ENCODE results near the gene RNF2. TPM values are rescaled to one million over a fixed set of nuclear protein-coding genes. Genes with fewer than 3 reads are reported as not detected.

Gene RNF2
- polyA plus RNA-seq, 1 experiment, result 49.4 TPM

GRCh38 chr1:185112356-185112755 lies 67.0 kb downstream of the RNF2 start:
- CTCF ChIA-PET, result no interaction called here
- DNase-seq (ENCODE audit: low read depth, low spot score), result no peak
- Histone ChIP-seq H3K27ac (ENCODE audit: low read depth, low read length) (no peak overlapping the region), H3K9me3 (ENCODE audit: control insufficient read depth, insufficient read depth, low read length) (peaks cover 5% of the 10 kb centered on the region), H3K4me3 (ENCODE audit: low read depth, low read length) (no peak overlapping the region), H3K27me3 (ENCODE audit: control insufficient read depth, insufficient read depth, low read length) (no peaks in the 10 kb centered on the region)
- POLR2A ChIA-PET, result no interaction called here
- no peak for TF ChIP-seq CTCF (IDR thresholded peaks at IDR 0.05; ENCODE audit: low read depth, low read length)

GRCh38 chr1:185129708-185130107 lies 84.3 kb downstream of the RNF2 start:
- POLR2A ChIA-PET, result no interaction called here
- no peak for DNase-seq (ENCODE audit: low read depth, low spot score)
- Histone ChIP-seq H3K27ac (ENCODE audit: low read depth, low read length) (no peak overlapping the region), H3K4me3 (ENCODE audit: low read depth, low read length) (no peak overlapping the region), H3K27me3 (ENCODE audit: control insufficient read depth, insufficient read depth, low read length) (no peaks in the 10 kb centered on the region), H3K9me3 (ENCODE audit: control insufficient read depth, insufficient read depth, low read length) (peaks cover 9% of the 10 kb centered on the region)
- no peak for TF ChIP-seq CTCF (IDR thresholded peaks at IDR 0.05; ENCODE audit: low read depth, low read length)
- CTCF ChIA-PET, result no interaction called here

- no peak for DNase-seq (ENCODE audit: low read depth, low spot score)
- CTCF ChIA-PET, result no interaction called here
- Histone ChIP-seq H3K27me3 (ENCODE audit: control insufficient read depth, insufficient read depth, low read length) (no peaks in the 10 kb centered on the region), H3K9me3 (ENCODE audit: control insufficient read depth, insufficient read depth, low read length) (peaks cover 9% of the 10 kb centered on the region), H3K4me3 (ENCODE audit: low read depth, low read length) (no peak overlapping the region), H3K27ac (ENCODE audit: low read depth, low read length) (no peak overlapping the region)
- POLR2A ChIA-PET, result no interaction called here
- no peak for TF ChIP-seq CTCF (IDR thresholded peaks at IDR 0.05; ENCODE audit: low read depth, low read length)
Measured at GRCh38 chr1:185132534-185132933, 87.2 kb downstream of the RNF2 start.

GRCh38 chr1:185137896-185138545 lies 92.7 kb downstream of the RNF2 start:
- CTCF ChIA-PET, result interaction anchor here (1.5 kb wide), 1 partner anchor 32 kb away, joined by 4 read pairs; no protein-coding TSS in a partner anchor
- TF ChIP-seq CTCF (IDR thresholded peaks at IDR 0.05; ENCODE audit: low read depth, low read length), result no peak
- POLR2A ChIA-PET, result no interaction called here
- Histone ChIP-seq H3K4me3 (ENCODE audit: low read depth, low read length) (no peak overlapping the region), H3K9me3 (ENCODE audit: control insufficient read depth, insufficient read depth, low read length) (peaks cover 2% of the 10 kb centered on the region; the same call in 1 of the 2 replicates), H3K27ac (ENCODE audit: low read depth, low read length) (no peak overlapping the region), H3K27me3 (ENCODE audit: control insufficient read depth, insufficient read depth, low read length) (no peaks in the 10 kb centered on the region)
- no peak for DNase-seq (ENCODE audit: low read depth, low spot score)

- Histone ChIP-seq H3K9me3 (ENCODE audit: control insufficient read depth, insufficient read depth, low read length) (no peaks in the 10 kb centered on the region), H3K27me3 (ENCODE audit: control insufficient read depth, insufficient read depth, low read length) (no peaks in the 10 kb centered on the region), H3K27ac (ENCODE audit: low read depth, low read length) (no peak overlapping the region), H3K4me3 (ENCODE audit: low read depth, low read length) (no peak overlapping the region)
- no peak for DNase-seq (ENCODE audit: low read depth, low spot score)
- CTCF ChIA-PET, result no interaction called here
- POLR2A ChIA-PET, result no interaction called here
- TF ChIP-seq CTCF (IDR thresholded peaks at IDR 0.05; ENCODE audit: low read depth, low read length), result no peak
Measured at GRCh38 chr1:185139246-185139645, 93.9 kb downstream of the RNF2 start.
